Stimulated activated CD4-positive, alpha-beta T cell treated with anti-CD3 and anti-CD28 coated beads, TNF-alpha, amount 100 ng/mL, for 1 hour (primary cell): ENCODE data around the gene ZSWIM3.

Experiments
- DNase-seq, 3 donors: peaks; one replicate each; pipeline ENCODE4 v3.0.0-alpha.2; 2020; ENCODE audit warnings: low read depth in 3 of 3, low spot score in 1 of 3

Gene ZSWIM3

GRCh38 chr20:45832619-45833018 is 24.8 kb upstream of the ZSWIM3 start:
- no peak for DNase-seq

- DNase-seq: no peak
Measured at GRCh38 chr20:45833030-45833882, 24.2 kb upstream of the ZSWIM3 start, which contains the start of gene SNX21. Gene SNX21, plus strand, starts transcription at chr20:45833799. Its CDS starts 121 bp downstream, at chr20:45833920.

GRCh38 chr20:45833883-45834796 is 23.3 kb upstream of the ZSWIM3 start:
- peak in 1 of 3 donors; percentile 39 for DNase-seq

GRCh38 chr20:45834797-45835161 is 22.6 kb upstream of the ZSWIM3 start:
- DNase-seq: no peak

GRCh38 chr20:45835329-45835765 is 22.1 kb upstream of the ZSWIM3 start:
- DNase-seq: no peak

GRCh38 chr20:45835825-45836224 is 21.6 kb upstream of the ZSWIM3 start:
- DNase-seq: no peak

GRCh38 chr20:45836841-45837240 is 20.6 kb upstream of the ZSWIM3 start:
- DNase-seq: no peak

GRCh38 chr20:45840700-45841198 is 16.7 kb upstream of the ZSWIM3 start:
- DNase-seq: no peak

GRCh38 chr20:45841407-45842129 is 15.8 kb upstream of the ZSWIM3 start:
- DNase-seq: no peak

GRCh38 chr20:45842169-45842812 is 15.1 kb upstream of the ZSWIM3 start:
- DNase-seq: no peak

- DNase-seq: no peak
Measured at GRCh38 chr20:45843506-45843905, 13.9 kb upstream of the ZSWIM3 start.

GRCh38 chr20:45845452-45845851 is 12.0 kb upstream of the ZSWIM3 start:
- DNase-seq: no peak

- DNase-seq: no peak
Measured at GRCh38 chr20:45848421-45848820, 9.0 kb upstream of the ZSWIM3 start.

GRCh38 chr20:45848969-45849582 is 8.3 kb upstream of the ZSWIM3 start:
- no peak for DNase-seq

- DNase-seq: no peak
Measured at GRCh38 chr20:45850238-45850637, 7.2 kb upstream of the ZSWIM3 start.

- no peak for DNase-seq
Measured at GRCh38 chr20:45850926-45851325, 6.5 kb upstream of the ZSWIM3 start.

GRCh38 chr20:45851501-45851900 is 5.9 kb upstream of the ZSWIM3 start:
- no peak for DNase-seq

GRCh38 chr20:45852326-45852725 is 5.1 kb upstream of the ZSWIM3 start:
- DNase-seq: no peak

GRCh38 chr20:45853484-45853883 is 3.9 kb upstream of the ZSWIM3 start:
- DNase-seq: no peak

GRCh38 chr20:45857882-45858216 is 435 bp downstream of the ZSWIM3 start:
- DNase-seq: no peak
